ENCODE measurements around the gene ACAP3.

- TF ChIP-seq PATZ1 (CRISPR knock-in tag; IDR thresholded peaks at IDR 0.05; ENCODE audit: borderline replicate concordance) (no peak), CSRNP3 (CRISPR knock-in tag; IDR thresholded peaks at IDR 0.05) (no peak), OSR1 (CRISPR knock-in tag; IDR thresholded peaks at IDR 0.05) (no peak), TCF4 (CRISPR knock-in tag; IDR thresholded peaks at IDR 0.05; ENCODE audit: borderline replicate concordance) (no peak), RARB (CRISPR knock-in tag; IDR thresholded peaks at IDR 0.05) (no peak), ZNF565 (CRISPR knock-in tag; conservative IDR thresholded peaks at IDR 0.05; ENCODE audit: low read depth) (no peak), ZFP3 (CRISPR knock-in tag; IDR thresholded peaks at IDR 0.05) (no peak), TOX (CRISPR knock-in tag; IDR thresholded peaks at IDR 0.05; ENCODE audit: borderline replicate concordance) (no peak), ESRRG (CRISPR knock-in tag; IDR thresholded peaks at IDR 0.05) (no peak), ZNF70 (CRISPR knock-in tag; IDR thresholded peaks at IDR 0.05) (no peak), BACH2 (CRISPR knock-in tag; IDR thresholded peaks at IDR 0.05; ENCODE audit: borderline replicate concordance) (no peak), CSDC2 (CRISPR knock-in tag; IDR thresholded peaks at IDR 0.05) (no peak), POU6F1 (CRISPR knock-in tag; IDR thresholded peaks at IDR 0.05; ENCODE audit: borderline replicate concordance, low read depth) (no peak)
Observed at GRCh38 chr1:1245817-1246576, 61.7 kb downstream of the ACAP3 start.
